BLaER1 treated with 17β-estradiol and CSF1 and Interleukin-3, amounts not matched to agents 10 nM and 100 nM (cell line): ENCODE measurements around the gene KRT34.
"Not testable (repeated sequence)": the region's sequence is repeated elsewhere in the genome, so short reads cannot be mapped to it uniquely, and the experiment has no call there.

Experiments
- H3K27ac ChIP-seq, 11 experiments: shearing (Covaris generic); formaldehyde crosslinking; 2 replicates each; pipeline ENCODE4 v1.8.1; 2022
- H3K27me3 ChIP-seq, 11 experiments: shearing (Covaris generic); formaldehyde crosslinking; 2 replicates each; pipeline ENCODE4 v1.8.1; 2022
- H3K36me3 ChIP-seq, 11 experiments: shearing (Covaris generic); formaldehyde crosslinking; 2 replicates each; pipeline ENCODE4 v1.8.1; 2022
- H3K4me1 ChIP-seq, 10 experiments: shearing (Covaris generic); formaldehyde crosslinking; 2 replicates each; pipeline ENCODE4 v1.8.1; 2022
- H3K4me2 ChIP-seq, 11 experiments: shearing (Covaris generic); formaldehyde crosslinking; 2 replicates each; pipeline ENCODE4 v1.8.1; 2022
- H3K4me3 ChIP-seq, 10 experiments: shearing (Covaris generic); formaldehyde crosslinking; 2 replicates each; pipeline ENCODE4 v1.8.1; 2022
- H3K9ac ChIP-seq, 11 experiments: shearing (Covaris generic); formaldehyde crosslinking; 2 replicates each; pipeline ENCODE4 v1.8.1; 2022
- H3K9me3 ChIP-seq, 11 experiments: shearing (Covaris generic); formaldehyde crosslinking; replicated peaks in 1 of 11; 2 replicates each; pipeline ENCODE4 v1.8.1; 2022
- H4K20me1 ChIP-seq, 11 experiments: shearing (Covaris generic); formaldehyde crosslinking; 2 replicates each; pipeline ENCODE4 v1.8.1; 2022
- Cebpa-rat ChIP-seq, 11 experiments: shearing (Covaris generic); IDR thresholded peaks; 2 replicates each; pipeline ENCODE4 v1.8.1; 2022

The KRT34 gene

GRCh38 chr17:41381943-41382342 lies at the start of gene KRT34:
Gene KRT34, minus strand, starts transcription at chr17:41382306. Its CDS starts 60 bp downstream, at chr17:41382246.
- not testable (repeated sequence) for H3K27me3 ChIP-seq, H3K27ac ChIP-seq, H3K4me1 ChIP-seq

GRCh38 chr17:41430376-41430775 lies 48.3 kb upstream of the KRT34 start:
- H4K20me1 ChIP-seq, H3K9ac ChIP-seq, H3K9me3 ChIP-seq, H3K4me3 ChIP-seq, H3K27me3 ChIP-seq, H3K27ac ChIP-seq, H3K36me3 ChIP-seq, H3K4me2 ChIP-seq: not testable (repeated sequence)
- peaks cover 0 to 17% (median 0%) of the 10 kb centered on the region in 10 experiments; a peak in 3 of 20 replicates for H3K4me1 ChIP-seq

More at GRCh38 chr17:41381943-41382342, at the start of gene KRT34:
- not testable (repeated sequence) for H3K9ac ChIP-seq, H3K36me3 ChIP-seq, H3K4me3 ChIP-seq, H4K20me1 ChIP-seq
- peak within 1 kb of the TSS in 1 of 11 experiments; percentile 34; a peak in 1 of 22 replicates for H3K4me2 ChIP-seq
- peaks cover 9 to 16% (median 10%) of the 10 kb centered on the region in 11 experiments for H3K9me3 ChIP-seq

- H4K20me1 ChIP-seq: no peaks in the 10 kb centered on the region
Measured at GRCh38 chr17:41429667-41430066, 47.6 kb upstream of the KRT34 start.

GRCh38 chr17:41428591-41429291 lies 46.6 kb upstream of the KRT34 start:
- no peaks in the 10 kb centered on the region for H3K36me3 ChIP-seq
- H4K20me1 ChIP-seq: no peaks in the 10 kb centered on the region
- H3K4me2 ChIP-seq: no peak overlapping the region
- H3K27ac ChIP-seq: no peak overlapping the region
- H3K9me3 ChIP-seq: no peaks in the 10 kb centered on the region
- TF ChIP-seq Cebpa-rat (IDR thresholded peaks at IDR 0.05): no peak
- H3K27me3 ChIP-seq: no peaks in the 10 kb centered on the region
- H3K4me3 ChIP-seq: no peak overlapping the region
- peaks cover 0 to 17% (median 0%) of the 10 kb centered on the region in 10 experiments; a peak in 3 of 20 replicates for H3K4me1 ChIP-seq
- no peak overlapping the region for H3K9ac ChIP-seq

More at GRCh38 chr17:41429667-41430066, 47.6 kb upstream of the KRT34 start:
- H3K27me3 ChIP-seq: no peaks in the 10 kb centered on the region
- no peak for TF ChIP-seq Cebpa-rat (IDR thresholded peaks at IDR 0.05)
- no peaks in the 10 kb centered on the region for H3K9me3 ChIP-seq
- H3K4me1 ChIP-seq: peaks cover 0 to 17% (median 0%) of the 10 kb centered on the region in 10 experiments; a peak in 3 of 20 replicates
- no peaks in the 10 kb centered on the region for H3K36me3 ChIP-seq
- H3K4me2 ChIP-seq: no peak overlapping the region
- H3K4me3 ChIP-seq: no peak overlapping the region
- H3K27ac ChIP-seq: no peak overlapping the region
- H3K9ac ChIP-seq: no peak overlapping the region

- no peak for TF ChIP-seq Cebpa-rat (IDR thresholded peaks at IDR 0.05)
Measured at GRCh38 chr17:41424111-41424635, 42.1 kb upstream of the KRT34 start, which contains the start of gene KRT37. Gene KRT37, minus strand, starts transcription at chr17:41424585. Its CDS starts 62 bp downstream, at chr17:41424523.

GRCh38 chr17:41422586-41422985 lies 40.5 kb upstream of the KRT34 start:
- not testable (repeated sequence) for H3K4me1 ChIP-seq, H3K4me3 ChIP-seq, H3K36me3 ChIP-seq, H3K9me3 ChIP-seq, H4K20me1 ChIP-seq, H3K27me3 ChIP-seq, H3K27ac ChIP-seq, H3K4me2 ChIP-seq, H3K9ac ChIP-seq

More at GRCh38 chr17:41424111-41424635, 42.1 kb upstream of the KRT34 start, which contains the start of gene KRT37:
- Histone ChIP-seq H3K9ac (no peak within 1 kb of the TSS), H3K9me3 (no peaks in the 10 kb centered on the region), H4K20me1 (no peaks in the 10 kb centered on the region), H3K36me3 (no peaks in the 10 kb centered on the region), H3K27ac (no peak within 1 kb of the TSS), H3K4me1 (no peaks in the 10 kb centered on the region), H3K27me3 (no peaks in the 10 kb centered on the region), H3K4me2 (no peak within 1 kb of the TSS), H3K4me3 (no peak within 1 kb of the TSS)

- no peak overlapping the region for H3K4me2 ChIP-seq
- no peaks in the 10 kb centered on the region for H3K36me3 ChIP-seq
- H4K20me1 ChIP-seq: no peaks in the 10 kb centered on the region
- H3K27me3 ChIP-seq: no peaks in the 10 kb centered on the region
- no peak for TF ChIP-seq Cebpa-rat (IDR thresholded peaks at IDR 0.05)
- H3K4me3 ChIP-seq: no peak overlapping the region
- H3K9me3 ChIP-seq: no peaks in the 10 kb centered on the region
- peaks cover 0 to 7% (median 2%) of the 10 kb centered on the region in 10 experiments; a peak in 8 of 20 replicates for H3K4me1 ChIP-seq
- no peak overlapping the region for H3K9ac ChIP-seq
- H3K27ac ChIP-seq: no peak overlapping the region
Measured at GRCh38 chr17:41421617-41422016, 39.5 kb upstream of the KRT34 start.

GRCh38 chr17:41421116-41421515 lies 39.0 kb upstream of the KRT34 start:
- Histone ChIP-seq H3K4me1 (peaks cover 0 to 7% (median 2%) of the 10 kb centered on the region in 10 experiments; a peak in 8 of 20 replicates), H3K27me3 (no peaks in the 10 kb centered on the region), H3K4me2 (no peak overlapping the region), H3K36me3 (no peaks in the 10 kb centered on the region), H3K9ac (no peak overlapping the region), H3K27ac (no peak overlapping the region), H3K4me3 (no peak overlapping the region), H4K20me1 (no peaks in the 10 kb centered on the region), H3K9me3 (no peaks in the 10 kb centered on the region)
- TF ChIP-seq Cebpa-rat (IDR thresholded peaks at IDR 0.05): no peak

GRCh38 chr17:41420134-41420533 lies 38.0 kb upstream of the KRT34 start:
- Histone ChIP-seq H3K4me2 (no peak overlapping the region), H3K36me3 (no peaks in the 10 kb centered on the region), H3K4me3 (no peak overlapping the region), H3K27me3 (no peaks in the 10 kb centered on the region), H3K27ac (no peak overlapping the region), H4K20me1 (no peaks in the 10 kb centered on the region), H3K9ac (no peak overlapping the region), H3K9me3 (no peaks in the 10 kb centered on the region), H3K4me1 (peaks cover 0 to 7% (median 2%) of the 10 kb centered on the region in 10 experiments; a peak in 8 of 20 replicates)
- no peak for TF ChIP-seq Cebpa-rat (IDR thresholded peaks at IDR 0.05)

- no peak overlapping the region for H3K9ac ChIP-seq
- peaks cover 0 to 7% (median 2%) of the 10 kb centered on the region in 10 experiments; a peak in 8 of 20 replicates for H3K4me1 ChIP-seq
- no peak overlapping the region for H3K4me3 ChIP-seq
- no peak for TF ChIP-seq Cebpa-rat (IDR thresholded peaks at IDR 0.05)
- H3K27ac ChIP-seq: no peak overlapping the region
- H4K20me1 ChIP-seq: no peaks in the 10 kb centered on the region
- H3K36me3 ChIP-seq: no peaks in the 10 kb centered on the region
- H3K27me3 ChIP-seq: no peaks in the 10 kb centered on the region
- no peaks in the 10 kb centered on the region for H3K9me3 ChIP-seq
- H3K4me2 ChIP-seq: no peak overlapping the region
Measured at GRCh38 chr17:41419716-41420115, 37.6 kb upstream of the KRT34 start.
